GM18868 (cell line): ENCODE data around the gene KCP.

ENCODE experiments used
- ATAC-seq: cut with Tn5 transposase; IDR thresholded peaks from one replicate; pipeline ENCODE4 v1.9.1; 2021; ENCODE audit warnings: mild to moderate bottlenecking, moderate library complexity; ENCODE audit not compliant: unreplicated experiment

KCP gene

GRCh38 chr7:128831178-128831993 lies 79.1 kb downstream of the KCP start:
- no peak for ATAC-seq

- ATAC-seq = no peak
These were observed 80.0 kb downstream of the KCP start, which contains the start of gene FLNC for GRCh38 chr7:128830231-128831177. Gene FLNC (plus strand): TSS chr7:128830406. CDS start chr7:128830638, 232 bp downstream.

- no peak for ATAC-seq
These were observed 80.9 kb downstream of the KCP start for GRCh38 chr7:128829391-128830166.

- no peak for ATAC-seq
These were observed 82.4 kb downstream of the KCP start for GRCh38 chr7:128827971-128828711.

GRCh38 chr7:128827248-128827958 lies 83.1 kb downstream of the KCP start:
- ATAC-seq = no peak

- ATAC-seq = no peak
These were observed 83.6 kb downstream of the KCP start for GRCh38 chr7:128826916-128827247.
